ENCODE data around the gene NXF1. TPM values are rescaled to one million over a fixed set of nuclear protein-coding genes. Genes with fewer than 3 reads are reported as not detected.

Gene NXF1
- total and polyA plus RNA-seq, 2 donors (not counting 1 experiment from before 2014, with no cell fraction given): 161 to 262 TPM

DNA sequence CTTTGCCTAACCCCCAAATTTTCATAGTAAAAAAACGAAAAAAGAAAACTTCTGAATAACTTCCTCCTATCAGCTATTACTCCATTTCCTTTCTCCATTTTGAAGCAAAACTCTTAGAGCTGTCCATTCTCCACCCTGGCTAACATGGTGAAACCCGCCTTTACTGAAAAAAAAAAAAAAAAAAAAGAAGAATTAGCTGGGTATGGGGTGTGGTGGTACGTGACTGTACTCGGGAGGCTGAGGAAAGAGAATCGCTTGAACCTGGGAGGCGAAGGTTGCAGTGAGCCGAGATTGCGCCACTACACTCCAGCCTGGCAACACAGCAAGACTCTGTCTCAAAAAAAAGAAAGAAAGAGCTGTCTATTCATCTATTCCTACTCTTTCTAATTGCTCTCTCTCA, 11.3 kb upstream of the NXF1 start:
- CTCF ChIA-PET: interaction anchor here (0.5 to 0.6 kb wide), 2 partner anchors 20 to 935 kb away, joined by 3 read pairs; no protein-coding TSS in a partner anchor
- POLR2A ChIA-PET: interaction anchor here (0.7 to 1.0 kb wide), 3 partner anchors 11 to 243 kb away, joined by 3 to 5 read pairs (median 5); partner anchors contain the start of genes EEF1G and NXF1
- Histone ChIP-seq H3K79me2 (ENCODE audit: control insufficient read depth, insufficient read depth, low read length) (no peaks in the 10 kb centered on the region), H3K9ac (ENCODE audit: low read length) (no peak overlapping the region), H3K36me3 (replicated peaks in 1 of 2; ENCODE audit: control extremely low read depth in 1 of 2, control insufficient read depth in 1 of 2, extremely low read depth in 1 of 2, insufficient read depth in 2 of 2, low read length in 1 of 2) (peaks cover 0 to 18% of the 10 kb centered on the region in 2 experiments), H3K4me1 (ENCODE audit: control insufficient read depth in 2 of 2, insufficient read depth in 2 of 2, low read length in 2 of 2) (no peaks in the 10 kb centered on the region), H2AFZ (ENCODE audit: insufficient read depth, low read depth, low read length, poor library complexity, severe bottlenecking) (no peak overlapping the region), H3K4me3 (ENCODE audit: control extremely low read depth in 1 of 5, extremely low read depth in 1 of 5, insufficient read depth in 1 of 5, low read depth in 2 of 5, low read length in 4 of 5) (no peak overlapping the region), H4K20me1 (ENCODE audit: control insufficient read depth, insufficient read depth, low read length, poor library complexity, severe bottlenecking) (peaks cover 6% of the 10 kb centered on the region), H3K4me2 (replicated peaks; ENCODE audit: low read depth, low read length, poor library complexity, severe bottlenecking) (no peak overlapping the region), H3K27me3 (replicated peaks in 1 of 4; ENCODE audit: control extremely low read depth in 1 of 4, control insufficient read depth in 3 of 4, insufficient read depth in 4 of 4, low read length in 3 of 4) (no peaks in the 10 kb centered on the region), H3K9me3 (ENCODE audit: control extremely low read depth in 1 of 3, control insufficient read depth in 2 of 3, insufficient read depth in 1 of 3, low read length in 2 of 3) (no peaks in the 10 kb centered on the region), H3K27ac (ENCODE audit: low read length in 2 of 2) (no peak overlapping the region)
- DNase-seq: no peak
- 83% methylated on average over 1 of the region's 8 CpGs for WGBS (ENCODE audit: insufficient coverage)
- Mint-ChIP-seq H3K4me3 (no peak overlapping the region), H3K27me3 (no peaks in the 10 kb centered on the region), H3K4me1 (no peaks in the 10 kb centered on the region), H3K9me3 (ENCODE audit: insufficient read depth) (no peaks in the 10 kb centered on the region), H3K27ac (no peak overlapping the region)
- intact Hi-C loops (cut with micrococcal nuclease): no loop called here
- no peak for ATAC-seq (ENCODE audit: low read depth)
- TF ChIP-seq, protein P1, sequence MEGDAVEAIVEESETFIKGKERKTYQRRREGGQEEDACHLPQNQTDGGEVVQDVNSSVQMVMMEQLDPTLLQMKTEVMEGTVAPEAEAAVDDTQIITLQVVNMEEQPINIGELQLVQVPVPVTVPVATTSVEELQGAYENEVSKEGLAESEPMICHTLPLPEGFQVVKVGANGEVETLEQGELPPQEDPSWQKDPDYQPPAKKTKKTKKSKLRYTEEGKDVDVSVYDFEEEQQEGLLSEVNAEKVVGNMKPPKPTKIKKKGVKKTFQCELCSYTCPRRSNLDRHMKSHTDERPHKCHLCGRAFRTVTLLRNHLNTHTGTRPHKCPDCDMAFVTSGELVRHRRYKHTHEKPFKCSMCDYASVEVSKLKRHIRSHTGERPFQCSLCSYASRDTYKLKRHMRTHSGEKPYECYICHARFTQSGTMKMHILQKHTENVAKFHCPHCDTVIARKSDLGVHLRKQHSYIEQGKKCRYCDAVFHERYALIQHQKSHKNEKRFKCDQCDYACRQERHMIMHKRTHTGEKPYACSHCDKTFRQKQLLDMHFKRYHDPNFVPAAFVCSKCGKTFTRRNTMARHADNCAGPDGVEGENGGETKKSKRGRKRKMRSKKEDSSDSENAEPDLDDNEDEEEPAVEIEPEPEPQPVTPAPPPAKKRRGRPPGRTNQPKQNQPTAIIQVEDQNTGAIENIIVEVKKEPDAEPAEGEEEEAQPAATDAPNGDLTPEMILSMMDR (IDR thresholded peaks at IDR 0.05): no peak

DNA sequence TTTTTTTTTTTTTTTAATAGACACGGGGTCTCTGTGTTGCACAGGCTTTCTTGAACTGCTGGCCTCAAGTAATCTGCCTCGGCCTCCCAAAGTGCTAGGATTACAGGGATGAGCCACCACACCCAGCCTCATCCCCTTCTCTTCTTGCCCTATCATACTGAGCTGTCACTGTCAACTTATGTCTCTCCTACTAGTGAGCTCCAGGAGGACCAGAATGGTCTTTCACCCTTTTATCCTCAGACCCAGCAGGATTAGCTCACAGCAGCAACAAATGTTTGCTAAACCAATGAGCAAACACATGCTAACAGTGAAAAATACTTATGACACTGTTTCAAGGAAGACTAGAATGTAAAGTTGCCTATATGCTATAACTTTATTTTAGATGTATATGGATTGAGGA, 6.4 kb upstream of the NXF1 start:
- 80% methylated on average over 1 of the region's 2 CpGs for WGBS (ENCODE audit: insufficient coverage)
- Mint-ChIP-seq H3K27ac (peak overlapping the region; percentile 20), H3K4me1 (peaks cover 1% of the 10 kb centered on the region), H3K9me3 (ENCODE audit: insufficient read depth) (no peaks in the 10 kb centered on the region), H3K27me3 (no peaks in the 10 kb centered on the region), H3K4me3 (no peak overlapping the region)
- ATAC-seq (ENCODE audit: low read depth) (no peak), DNase-seq (no peak)
- Histone ChIP-seq H3K4me1 (ENCODE audit: control insufficient read depth in 2 of 2, insufficient read depth in 2 of 2, low read length in 2 of 2) (peaks cover 0 to under 1% of the 10 kb centered on the region in 2 donors), H3K4me2 (replicated peaks; ENCODE audit: low read depth, low read length, poor library complexity, severe bottlenecking) (no peak overlapping the region), H3K79me2 (ENCODE audit: control insufficient read depth, insufficient read depth, low read length) (no peaks in the 10 kb centered on the region), H3K36me3 (replicated peaks in 1 of 2; ENCODE audit: control extremely low read depth in 1 of 2, control insufficient read depth in 1 of 2, extremely low read depth in 1 of 2, insufficient read depth in 2 of 2, low read length in 1 of 2) (peaks cover 0 to 5% of the 10 kb centered on the region in 2 experiments), H3K27ac (ENCODE audit: low read length in 2 of 2) (no peak overlapping the region), H3K27me3 (replicated peaks in 1 of 4; ENCODE audit: control extremely low read depth in 1 of 4, control insufficient read depth in 3 of 4, insufficient read depth in 4 of 4, low read length in 3 of 4) (no peaks in the 10 kb centered on the region), H3K9me3 (ENCODE audit: control extremely low read depth in 1 of 3, control insufficient read depth in 2 of 3, insufficient read depth in 1 of 3, low read length in 2 of 3) (no peaks in the 10 kb centered on the region), H2AFZ (ENCODE audit: insufficient read depth, low read depth, low read length, poor library complexity, severe bottlenecking) (no peak overlapping the region), H4K20me1 (ENCODE audit: control insufficient read depth, insufficient read depth, low read length, poor library complexity, severe bottlenecking) (no peaks in the 10 kb centered on the region), H3K4me3 (ENCODE audit: control extremely low read depth in 1 of 5, extremely low read depth in 1 of 5, insufficient read depth in 1 of 5, low read depth in 2 of 5, low read length in 4 of 5) (no peak overlapping the region), H3K9ac (ENCODE audit: low read length) (no peak overlapping the region)
- ChIA-PET POLR2A (interaction anchor here (0.7 to 1.2 kb wide), 4 partner anchors 30 to 237 kb away, joined by 3 to 10 read pairs (median 4); no protein-coding TSS in a partner anchor), CTCF (interaction anchor here (1.2 kb wide), 1 partner anchor 11 kb away, joined by 3 read pairs; no protein-coding TSS in a partner anchor)
- no peak for TF ChIP-seq EZH2 (IDR thresholded peaks at IDR 0.05; ENCODE audit: borderline replicate concordance, insufficient read depth, low read depth, low read length, poor library complexity, severe bottlenecking)
- intact Hi-C loops (cut with micrococcal nuclease): no loop called here

Data from B cell (primary cell).